VCaP (cell line): Measurements from ENCODE around the gene TXLNG.
"Not testable (repeated sequence)": the region's sequence is repeated elsewhere in the genome, so short reads cannot be mapped to it uniquely, and the experiment has no call there.

Experiments used
- H3K27ac ChIP-seq: fragments of 450-650 bp; 2 replicates; pipeline ENCODE4 v1.5.1; 2017
- CTCF ChIP-seq: fragments of 450-650 bp; conservative IDR thresholded peaks from 2 replicates; pipeline ENCODE4 v1.5.1; 2017; ENCODE audit warnings: mild to moderate bottlenecking, moderate library complexity

Gene TXLNG

DNA sequence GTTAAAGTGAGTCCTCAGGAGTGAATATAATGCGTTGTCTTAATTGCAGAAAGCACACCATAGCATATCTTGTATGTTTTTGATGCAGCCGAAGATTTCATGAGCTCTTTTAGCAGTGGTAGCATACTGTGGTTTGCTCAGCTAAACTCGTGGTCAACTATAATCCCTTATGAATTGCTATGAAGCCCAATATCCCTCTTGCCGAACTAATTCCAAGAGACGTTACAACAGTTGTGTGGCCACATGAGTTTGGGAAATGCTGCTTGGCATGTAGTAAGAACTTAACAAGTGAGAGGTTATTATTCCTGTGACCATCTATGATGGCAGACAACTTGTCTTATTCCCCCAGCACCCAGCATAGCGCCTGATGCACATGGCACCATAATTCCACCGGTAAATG is 36.1 kb upstream of the TXLNG start:
- no peak overlapping the region for H3K27ac ChIP-seq
- TF ChIP-seq CTCF = no peak

DNA sequence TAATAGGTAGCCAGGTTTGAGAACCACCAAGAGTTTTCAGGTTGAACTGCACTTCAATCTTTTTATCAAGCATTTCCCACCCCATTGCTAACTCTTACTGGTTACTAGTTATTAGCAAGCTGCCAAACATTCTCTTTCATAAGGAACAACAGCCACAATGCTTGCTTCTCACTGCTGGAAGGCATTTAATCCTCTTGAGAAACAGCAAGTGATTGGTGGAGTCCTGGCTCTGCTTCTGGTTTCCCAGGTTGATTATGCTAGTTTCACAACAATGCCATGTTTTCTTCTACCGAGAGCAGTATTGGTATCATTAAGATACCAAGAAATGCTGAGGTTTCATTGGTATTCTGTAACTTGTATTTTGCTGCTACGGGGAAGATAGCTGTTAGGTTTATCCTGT is 32.2 kb upstream of the TXLNG start:
- H3K27ac ChIP-seq = no peak overlapping the region

DNA sequence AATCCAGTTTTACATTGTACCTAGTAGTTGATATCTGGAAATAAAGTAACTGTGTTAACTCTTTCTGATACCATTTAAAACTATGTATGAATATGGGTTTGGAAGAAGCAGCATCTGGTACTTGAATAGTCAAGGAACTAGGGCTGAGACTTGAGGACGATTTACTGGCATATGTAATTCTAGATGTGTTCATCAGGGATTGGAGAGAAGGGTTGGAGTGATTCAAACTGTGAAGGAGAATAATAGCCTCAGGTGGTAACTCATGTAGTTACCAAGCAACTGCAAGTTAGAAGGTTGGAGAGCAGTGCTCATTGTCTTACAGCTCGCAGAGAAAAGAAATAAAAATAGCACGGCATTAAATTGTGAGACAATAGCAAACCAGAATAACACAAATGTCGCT is 29.5 kb upstream of the TXLNG start:
- no peak for TF ChIP-seq CTCF

More for the DNA sequence above, 32.2 kb upstream of the TXLNG start:
- TF ChIP-seq CTCF = no peak

GRCh38 chrX:16761500-16761899 is 24.8 kb upstream of the TXLNG start:
- not testable (repeated sequence) for H3K27ac ChIP-seq

More for the DNA sequence above, 29.5 kb upstream of the TXLNG start:
- no peak overlapping the region for H3K27ac ChIP-seq

GRCh38 chrX:16762579-16762978 is 23.7 kb upstream of the TXLNG start:
- TF ChIP-seq CTCF = no peak
- no peak overlapping the region for H3K27ac ChIP-seq

- H3K27ac ChIP-seq = no peak overlapping the region
- TF ChIP-seq CTCF = no peak
These were observed 20.7 kb upstream of the TXLNG start for GRCh38 chrX:16765594-16765993.

GRCh38 chrX:16770970-16771482 is 15.2 kb upstream of the TXLNG start:
- no peak overlapping the region for H3K27ac ChIP-seq
- no peak for TF ChIP-seq CTCF

GRCh38 chrX:16771483-16772398 is 14.5 kb upstream of the TXLNG start:
- no peak overlapping the region for H3K27ac ChIP-seq
- TF ChIP-seq CTCF = no peak
